Neural progenitor cell (in vitro differentiated cells): ENCODE measurements around the gene CYP2A13.
"Not testable (repeated sequence)": the region's sequence is repeated elsewhere in the genome, so short reads cannot be mapped to it uniquely, and the experiment has no call there.

Experiments used
- CTCF ChIP-seq: fragments of 200-600 bp; sonication (generic); IDR thresholded peaks from 2 replicates; pipeline ENCODE4 v1.5.1; 2017; ENCODE audit warnings: antibody characterized with exemption, mild to moderate bottlenecking
- EZH2 ChIP-seq: fragments of 200-600 bp; sonication (generic); IDR thresholded peaks from 2 replicates; pipeline ENCODE4 v1.6.1; 2017; ENCODE audit warnings: antibody characterized with exemption, mild to moderate bottlenecking, moderate library complexity
- EZH2phosphoT487 ChIP-seq: fragments of 200-600 bp; sonication (generic); IDR thresholded peaks from 2 replicates; pipeline ENCODE4 v1.6.1; 2017; ENCODE audit warnings: antibody characterized with exemption

GRCh38 chr19:41120929-41121911, 33.0 kb downstream of the CYP2A13 start:
- TF ChIP-seq CTCF, EZH2, EZH2phosphoT487: not testable (repeated sequence)
